Measurements from ENCODE around the gene CMIP.

The CMIP gene

DNA sequence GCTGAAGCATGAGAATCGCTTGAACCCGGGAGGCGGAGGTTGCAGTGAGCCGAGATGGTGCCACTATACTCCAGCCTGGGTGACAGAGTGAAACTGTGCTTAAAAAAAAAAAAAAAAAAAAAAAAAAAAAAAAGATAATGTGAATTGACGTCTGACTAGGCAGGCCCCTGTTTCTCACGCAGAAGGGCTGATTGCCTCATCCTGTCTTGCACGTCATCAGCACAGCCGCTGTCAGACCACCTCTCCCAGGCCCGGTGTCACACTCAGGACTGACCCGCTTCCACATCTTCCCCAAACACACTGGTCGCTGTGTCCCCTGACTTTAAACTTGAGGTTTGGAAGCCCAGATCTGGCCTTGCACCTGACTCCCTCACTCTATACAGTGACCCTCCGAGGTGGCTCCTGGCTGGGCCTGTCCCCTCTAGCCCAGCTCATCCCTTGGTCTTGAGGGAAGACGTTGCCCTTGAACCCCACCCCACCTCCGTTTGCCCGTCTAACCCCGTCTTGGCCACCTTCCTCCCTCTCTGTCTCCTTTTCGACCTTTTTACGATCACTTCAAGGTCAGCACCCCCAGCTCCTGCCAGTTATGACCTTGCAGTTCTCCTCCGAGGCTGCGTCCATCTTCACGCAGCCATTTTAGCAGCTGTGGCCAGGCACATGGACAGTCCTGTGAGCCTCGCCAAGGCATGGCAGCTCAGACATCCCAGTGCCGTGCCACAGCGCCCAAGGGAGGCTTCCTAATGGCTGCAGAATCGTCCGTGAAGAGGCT lies 184.6 kb downstream of the CMIP start:
- DNase-seq = no peak

DNA sequence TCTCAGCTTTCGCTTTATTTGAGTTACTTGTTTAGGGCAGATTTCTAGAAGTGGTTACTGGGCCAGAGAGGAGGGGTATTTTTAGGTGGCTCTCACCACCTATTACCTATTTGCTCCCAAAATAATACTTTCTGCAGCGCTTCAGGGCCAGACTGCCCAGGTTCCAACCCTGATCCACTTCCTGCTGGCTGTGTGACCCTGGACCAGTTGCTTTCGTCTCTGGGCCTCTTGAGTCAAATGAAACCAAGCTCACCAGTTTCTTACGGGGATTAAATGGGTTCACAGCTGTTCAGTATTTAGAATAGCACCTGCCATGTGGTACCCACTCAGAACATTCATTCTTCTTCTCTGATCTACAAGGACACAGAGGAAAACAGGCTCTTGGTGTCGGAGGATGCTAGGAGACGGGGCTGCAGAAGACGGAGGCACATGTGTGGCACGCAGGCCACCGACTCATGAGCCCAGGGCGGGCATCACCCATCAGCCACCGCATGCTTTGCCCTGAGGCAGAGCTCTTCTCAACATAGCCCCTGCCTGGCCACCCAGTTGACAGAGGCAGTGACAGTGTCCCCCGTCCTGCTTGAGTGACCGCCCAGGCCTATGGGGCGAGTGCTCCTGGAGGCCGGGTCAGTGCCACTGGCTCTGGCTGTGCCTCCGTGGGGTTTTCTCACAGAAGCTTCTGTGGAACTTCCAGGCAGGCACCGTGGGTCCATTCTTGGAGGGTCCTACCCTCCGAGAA lies 185.5 kb downstream of the CMIP start:
- no peak for DNase-seq

DNA sequence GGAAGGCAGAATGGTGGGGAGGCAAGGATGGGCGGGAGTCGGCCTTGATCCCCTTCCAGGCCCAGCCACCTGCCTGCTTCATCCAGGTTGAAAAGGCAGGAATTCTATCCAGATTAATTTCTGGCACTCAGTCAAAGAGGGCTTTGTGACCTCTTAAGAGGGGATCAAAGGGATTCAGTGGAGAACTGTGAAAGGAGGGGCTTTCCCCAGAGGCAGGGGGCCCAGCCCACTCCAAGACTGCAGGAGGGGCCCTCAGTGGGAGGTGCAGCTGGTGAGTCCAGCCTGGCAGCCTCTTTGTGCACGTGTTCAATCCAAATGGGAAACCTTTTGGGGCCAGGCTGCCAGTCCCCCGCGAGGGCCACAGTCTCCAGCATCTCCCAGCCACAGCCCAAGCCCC lies 186.0 kb downstream of the CMIP start:
- no peak for DNase-seq

DNA sequence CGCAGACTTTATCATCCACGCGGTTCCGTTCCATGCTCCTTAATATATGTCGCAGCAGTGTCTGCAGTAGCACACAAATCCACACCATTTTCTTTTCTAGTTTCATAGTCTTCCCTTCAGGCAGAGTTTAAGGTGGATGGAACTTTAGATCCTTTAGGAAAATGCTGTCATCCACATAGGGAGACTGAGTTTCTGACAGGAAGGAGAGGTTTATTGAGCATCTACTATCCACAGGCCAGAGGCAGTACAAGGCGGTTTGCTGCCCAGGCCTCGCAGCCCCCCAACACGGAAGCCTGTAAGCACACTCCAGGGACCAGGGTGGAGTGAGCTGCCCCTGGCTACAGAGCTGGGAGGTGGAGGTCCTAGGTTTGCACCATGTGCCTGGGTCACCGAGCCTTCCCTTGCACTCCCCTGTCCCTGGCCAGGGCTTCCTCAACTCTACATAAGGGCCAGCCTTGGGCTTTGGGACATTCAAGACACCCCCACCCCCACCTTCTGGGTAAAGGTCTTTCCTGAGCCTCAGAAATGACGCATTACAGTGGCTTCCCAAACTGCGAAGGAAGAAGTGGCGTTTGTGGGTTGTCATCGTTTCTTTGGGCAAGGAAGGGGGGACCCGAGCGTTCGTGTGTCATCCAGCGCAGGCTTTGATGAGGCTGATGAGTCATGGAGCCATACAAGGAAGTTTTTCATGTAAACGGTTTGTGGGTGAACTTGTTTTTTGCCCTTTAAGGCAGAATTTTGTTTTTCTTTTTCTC lies 188.0 kb downstream of the CMIP start:
- peak; percentile 80 to 84 for DNase-seq

DNA sequence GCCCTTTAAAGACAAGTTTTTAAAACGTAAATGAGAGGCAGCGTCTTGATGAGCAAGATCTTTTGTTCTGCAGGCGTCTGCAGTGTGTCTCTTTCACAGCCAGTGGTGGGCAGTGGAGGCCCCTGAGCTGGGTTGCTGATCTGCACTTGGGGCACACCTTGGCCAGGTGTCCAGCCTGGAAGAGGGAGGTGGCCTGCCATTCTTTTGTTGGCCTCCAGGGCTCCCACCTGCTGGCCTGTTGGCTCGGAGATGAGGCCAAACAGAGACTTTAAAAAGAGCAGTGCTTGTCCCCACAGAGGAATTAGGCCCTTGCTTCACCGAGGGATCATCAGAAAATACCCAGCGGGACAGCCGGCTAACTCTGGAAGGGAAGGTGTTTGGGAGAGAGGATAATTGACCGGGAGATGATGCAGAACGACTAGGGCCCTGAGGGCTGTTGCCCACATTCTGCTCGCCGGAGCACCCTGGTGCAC lies 188.6 kb downstream of the CMIP start:
- DNase-seq = peak; percentile 63 to 66

DNA sequence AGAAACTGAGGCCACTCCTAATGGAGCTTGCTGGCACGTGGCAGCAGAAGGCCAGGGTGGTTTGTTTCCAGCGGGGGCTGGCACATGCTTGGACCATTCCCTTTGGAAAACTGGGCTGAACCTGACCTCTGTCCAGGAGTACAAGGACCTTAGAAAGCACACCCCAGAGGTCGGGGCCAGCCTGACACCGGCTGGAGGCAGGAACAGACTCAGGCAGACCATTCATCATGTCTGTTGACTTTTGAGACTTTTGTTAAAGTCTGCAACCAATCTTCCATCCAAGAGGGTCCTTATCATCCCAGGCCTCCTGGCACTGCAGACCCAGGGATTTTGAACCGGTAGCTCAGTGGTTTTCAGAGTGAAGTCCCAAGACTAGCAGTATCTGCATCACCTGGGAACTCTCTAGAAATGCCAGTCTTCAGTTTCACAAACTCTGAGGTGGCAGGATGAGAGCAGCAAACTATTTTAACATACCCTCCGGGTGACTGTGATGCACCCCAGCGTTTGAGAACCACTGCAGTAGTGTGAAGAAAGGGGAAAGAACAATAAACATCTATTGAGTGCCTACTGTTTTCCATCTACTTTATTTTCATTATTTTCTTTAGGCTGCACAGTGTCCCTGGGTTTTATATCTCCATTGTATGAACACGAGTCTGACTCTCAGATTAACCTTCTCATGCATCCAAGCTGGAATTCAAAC lies 189.2 kb downstream of the CMIP start:
- peak in 1 of 2 experiments; percentile 39 for DNase-seq

DNA sequence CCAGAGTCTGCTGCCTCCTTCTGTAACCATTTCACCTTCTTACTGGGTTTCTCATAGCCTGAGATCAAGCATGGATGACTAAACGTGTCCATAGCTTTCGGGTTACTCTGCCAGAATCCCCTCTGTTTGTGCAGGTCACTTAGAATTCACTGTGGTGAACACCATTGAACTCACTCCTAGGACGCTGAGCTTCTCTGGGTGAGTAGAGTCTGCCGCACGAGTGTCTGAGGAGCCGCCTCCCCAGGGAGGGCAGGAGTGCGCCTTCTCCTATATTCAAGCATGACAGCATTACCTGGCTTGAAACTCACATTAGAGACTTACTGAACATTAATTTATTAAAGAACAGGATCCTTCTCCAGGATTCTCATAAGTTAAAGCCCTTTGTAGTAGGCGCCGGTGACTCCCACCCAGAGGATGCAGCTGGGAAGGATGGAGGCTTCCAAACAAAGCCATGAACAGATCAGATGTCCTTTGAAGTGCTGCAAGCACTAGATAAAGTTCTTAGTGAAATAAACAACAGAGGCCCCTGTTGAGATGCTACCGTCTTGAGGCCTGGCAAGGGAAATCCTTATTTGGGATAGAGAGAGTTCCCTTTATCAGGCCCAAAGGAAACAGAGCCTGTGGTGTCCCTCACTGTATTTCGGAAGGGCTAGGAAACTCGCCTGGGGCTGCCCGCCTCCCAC lies 189.9 kb downstream of the CMIP start:
- no peak for DNase-seq

DNA sequence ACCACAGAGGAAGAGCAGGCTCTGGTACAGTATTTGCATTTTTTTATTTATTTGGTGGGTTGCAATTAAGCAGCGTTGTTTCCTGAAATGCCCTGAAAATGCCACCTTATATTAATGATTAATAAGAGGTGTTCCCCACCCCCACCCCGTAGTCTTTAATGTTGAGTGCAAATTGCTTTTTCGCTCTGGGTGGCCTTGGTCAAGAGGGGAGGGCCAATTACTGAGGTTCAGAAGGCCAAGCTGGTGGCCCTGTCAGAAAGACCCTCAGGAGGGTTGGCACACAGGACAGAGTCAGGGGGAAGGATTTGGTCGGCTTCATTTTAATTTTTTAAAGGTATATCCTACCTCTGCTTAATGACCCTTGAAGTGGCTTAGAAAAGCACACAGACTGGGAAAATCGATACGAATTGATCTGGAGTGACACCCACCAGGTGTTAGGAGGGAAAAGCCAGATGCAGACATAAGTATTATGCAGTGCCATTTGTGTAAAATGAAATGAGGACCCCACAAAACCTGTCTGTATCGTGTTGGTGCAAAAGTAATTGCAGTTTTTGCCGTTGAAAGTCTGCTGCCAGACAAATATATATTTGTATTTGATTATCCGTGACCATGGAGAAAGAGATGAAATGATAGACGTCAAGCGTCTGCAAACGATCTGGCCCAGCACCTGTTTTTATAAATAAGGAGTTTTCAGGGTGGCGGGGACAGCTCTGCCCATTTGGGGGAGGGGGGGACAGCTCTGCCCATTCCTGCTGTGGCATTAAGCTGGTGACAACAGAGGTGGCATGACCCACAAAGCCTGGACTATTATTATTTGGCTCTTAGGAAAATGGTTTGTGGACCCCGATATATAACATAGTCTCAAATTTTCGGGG lies 190.7 kb downstream of the CMIP start:
- no peak for DNase-seq

DNA sequence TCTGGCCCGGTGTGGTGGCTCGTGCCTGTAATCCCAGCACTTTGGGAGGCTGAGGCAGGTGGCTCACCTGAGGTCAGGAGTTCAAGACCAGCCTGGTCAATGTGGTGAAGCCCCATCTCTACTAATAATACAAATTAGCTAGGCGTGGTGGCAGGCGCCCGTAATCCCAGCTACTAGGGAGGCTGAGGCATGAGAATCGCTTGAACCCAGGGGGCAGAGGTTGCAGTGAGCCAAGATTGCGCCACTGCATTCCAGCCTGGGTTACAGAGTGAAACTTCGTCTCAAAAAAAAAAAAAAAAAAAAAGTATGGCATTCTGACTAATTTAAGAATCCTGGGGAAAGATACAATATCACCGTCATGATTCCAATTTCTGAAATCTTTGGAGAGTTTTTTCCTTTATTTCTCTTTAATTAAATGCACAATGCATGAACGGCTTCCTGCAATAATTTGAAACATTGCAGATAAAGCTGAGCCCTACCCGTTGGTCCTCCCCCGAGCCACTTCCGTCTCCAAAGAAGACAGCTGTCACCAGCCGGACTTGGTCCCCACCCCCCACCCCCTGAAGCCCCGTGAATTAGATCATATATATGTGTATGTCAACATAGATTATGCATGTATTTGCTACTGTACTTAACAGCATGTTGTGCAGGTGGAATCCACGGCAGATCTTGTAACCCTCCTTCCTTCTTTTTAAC lies 191.8 kb downstream of the CMIP start:
- DNase-seq = no peak

DNA sequence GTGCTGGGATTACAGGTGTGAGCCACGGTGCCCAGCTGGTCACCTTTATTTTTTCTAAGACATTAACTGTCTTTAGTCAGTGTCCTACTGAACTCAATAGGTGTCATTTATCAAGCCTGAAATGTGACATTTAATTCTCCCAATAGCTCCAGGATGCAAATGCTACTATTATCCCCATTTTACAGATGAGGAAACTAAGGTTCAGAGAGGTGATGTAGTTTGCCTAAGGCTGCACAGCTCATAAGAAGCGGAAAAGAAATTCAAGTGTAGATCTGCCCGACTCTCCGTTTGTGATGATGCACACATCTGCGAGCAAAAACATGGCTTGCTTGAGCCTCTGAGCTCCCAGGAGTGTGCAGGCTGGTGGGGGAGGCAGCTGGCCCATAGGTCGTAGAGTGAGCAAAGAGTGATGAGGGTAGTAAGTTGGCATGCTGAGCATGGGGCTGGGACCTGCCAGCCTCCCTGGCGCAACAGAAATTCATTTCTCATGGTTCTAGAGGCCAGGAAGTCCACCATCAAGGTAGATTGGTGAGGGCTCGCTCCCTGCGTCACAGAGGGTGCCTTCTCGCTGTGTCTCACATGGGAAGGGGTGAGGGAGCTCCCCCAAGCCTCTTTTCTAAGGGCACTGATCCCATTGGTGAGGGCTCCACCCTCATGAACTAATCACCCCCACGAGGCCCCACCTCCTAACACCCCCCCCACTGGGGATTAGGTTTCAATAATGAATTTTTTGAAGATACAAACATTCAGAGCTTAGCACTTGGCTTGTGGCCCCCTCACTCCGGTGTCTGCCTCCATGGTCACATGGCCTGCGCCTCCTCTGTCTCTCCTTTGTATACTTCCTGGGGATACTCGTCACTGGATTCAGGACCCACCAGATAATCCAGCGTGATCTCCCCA lies 193.0 kb downstream of the CMIP start:
- no peak for DNase-seq

DNA sequence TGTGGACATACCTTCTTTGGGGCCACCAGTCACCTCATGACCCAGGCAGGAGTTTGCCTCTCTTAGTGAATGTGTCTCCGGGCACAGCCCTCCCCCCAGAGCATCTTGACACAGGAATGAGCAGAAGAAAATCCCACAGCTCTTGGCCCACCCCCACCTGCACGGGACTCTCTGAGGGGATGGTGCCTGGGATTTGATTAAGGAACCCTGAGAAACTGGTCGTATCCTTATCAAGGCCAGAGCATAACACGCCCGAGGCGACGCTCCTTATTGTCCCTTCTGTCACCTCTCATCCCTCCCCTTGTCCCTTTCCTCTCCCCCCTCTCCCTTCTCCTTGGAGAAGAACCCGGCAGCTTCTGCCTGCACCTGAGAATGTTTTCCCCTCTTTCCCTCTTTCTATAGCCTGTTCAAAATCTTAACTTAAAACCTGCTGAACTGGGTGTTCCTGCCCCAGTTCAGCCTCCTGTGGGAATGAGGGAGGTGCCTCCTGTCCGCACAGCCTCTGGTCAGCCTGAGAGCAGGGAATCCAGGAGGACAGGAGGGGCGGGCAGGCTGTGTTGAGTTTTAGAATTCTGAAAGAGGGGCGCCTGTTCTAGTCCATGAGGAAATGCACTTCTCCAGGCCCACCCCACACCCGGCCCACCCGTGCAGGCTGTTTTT lies 193.8 kb downstream of the CMIP start:
- DNase-seq = no peak

DNA sequence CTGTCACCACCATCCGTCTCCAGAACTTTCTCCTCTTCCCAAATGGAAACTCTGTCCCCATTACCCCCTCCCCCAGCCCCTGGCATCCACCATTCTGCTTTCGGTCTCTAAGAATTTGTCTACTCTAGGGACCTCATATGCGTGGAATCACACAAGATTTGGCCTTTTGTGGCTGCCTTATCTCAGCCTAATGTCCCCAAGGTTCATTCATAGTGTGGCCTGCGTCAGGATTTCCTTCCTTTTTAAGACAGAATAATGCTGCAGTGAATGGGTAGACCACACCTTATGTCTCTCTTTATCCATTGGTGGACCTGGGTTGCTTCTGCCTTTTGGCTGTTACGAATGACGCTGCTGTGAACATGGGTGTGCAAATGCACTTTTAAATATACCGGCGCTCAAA lies 194.7 kb downstream of the CMIP start:
- DNase-seq = no peak

DNA sequence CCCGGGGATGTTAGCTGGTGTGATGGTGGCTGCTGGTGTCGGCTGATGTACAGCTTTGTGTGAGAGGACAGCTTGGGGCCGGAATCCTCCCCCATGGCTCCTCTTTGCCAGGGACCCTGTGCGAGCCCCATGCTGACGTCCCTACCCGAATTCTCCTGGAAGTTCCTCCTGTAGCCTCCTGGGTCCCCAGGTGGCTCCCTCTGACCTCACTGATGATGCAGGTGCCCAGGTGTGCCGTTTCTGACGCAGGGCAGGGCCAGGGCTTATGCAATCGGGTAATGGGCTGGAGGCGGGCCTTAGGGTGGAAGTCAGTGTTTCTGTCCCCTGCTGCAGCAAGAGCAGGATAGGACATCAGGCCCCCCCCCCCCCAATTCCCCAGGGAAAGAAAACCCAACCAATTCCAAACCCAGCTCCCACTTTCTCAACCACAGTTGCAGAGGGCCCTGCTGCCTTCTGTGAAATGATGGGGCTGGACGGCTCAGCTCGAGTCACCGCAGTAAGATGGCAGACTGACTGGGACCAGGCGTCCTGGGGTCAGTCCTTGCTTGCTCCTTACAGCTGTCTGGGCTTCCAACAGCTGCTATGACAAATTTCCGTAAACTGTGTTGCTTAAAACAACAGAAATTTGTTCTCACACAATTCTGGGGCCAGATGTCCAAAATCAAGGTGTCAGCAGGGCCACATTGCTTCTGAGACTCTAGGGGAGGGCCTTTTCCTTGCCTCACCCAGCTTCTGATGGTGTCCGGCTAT lies 195.5 kb downstream of the CMIP start:
- no peak for DNase-seq

DNA sequence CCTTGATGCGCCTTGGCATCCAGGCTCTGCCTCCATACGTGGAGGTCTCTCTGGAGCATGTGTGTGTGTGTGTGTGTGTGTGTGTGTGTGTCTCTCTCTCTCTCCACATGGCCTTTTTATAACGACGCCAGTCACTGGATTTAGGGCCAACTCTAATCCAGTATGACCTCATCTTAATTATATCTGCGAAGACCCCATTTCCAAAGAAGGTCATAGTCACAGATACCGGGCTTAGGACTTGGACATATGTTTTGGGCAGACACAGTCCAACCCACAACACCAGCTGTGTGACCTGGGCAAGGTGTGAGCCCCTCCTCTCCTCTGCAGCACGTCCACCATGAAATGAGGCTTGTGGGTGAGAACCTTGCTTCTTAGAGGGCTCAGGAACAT lies 196.1 kb downstream of the CMIP start:
- DNase-seq = no peak

DNA sequence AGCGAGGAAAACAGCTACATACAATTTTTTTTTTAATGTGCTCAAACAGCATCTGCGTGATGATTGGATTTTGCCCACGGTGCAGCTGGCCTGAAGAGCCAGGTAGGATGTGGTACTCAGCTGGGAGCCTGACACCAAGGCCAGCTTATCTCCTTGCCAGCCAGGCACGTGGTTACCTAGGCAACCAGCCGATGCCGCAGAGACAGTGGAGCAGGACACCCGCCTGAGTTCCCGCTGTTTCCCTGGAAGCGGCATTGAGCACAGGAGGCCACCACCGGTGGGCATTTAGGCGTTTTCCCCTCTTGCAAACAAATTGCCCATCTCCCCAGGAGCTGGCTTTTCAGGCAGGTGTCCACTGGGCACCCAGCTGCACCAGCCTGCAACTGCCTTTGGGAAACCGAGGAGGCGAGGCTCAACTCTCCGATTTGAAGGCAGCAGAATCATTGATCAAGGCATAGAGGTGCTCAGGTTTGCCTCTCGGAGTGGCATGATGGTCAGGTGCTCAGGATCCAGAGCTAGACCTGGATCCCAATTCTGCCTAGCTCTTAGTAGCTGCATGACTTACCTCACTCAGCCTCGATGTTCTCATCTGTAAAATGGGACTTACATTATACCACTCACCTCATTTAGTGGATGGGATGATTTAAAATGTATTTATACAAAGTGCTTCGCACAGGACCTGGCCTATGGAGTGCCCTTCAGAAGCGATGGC lies 196.9 kb downstream of the CMIP start:
- DNase-seq = no peak

DNA sequence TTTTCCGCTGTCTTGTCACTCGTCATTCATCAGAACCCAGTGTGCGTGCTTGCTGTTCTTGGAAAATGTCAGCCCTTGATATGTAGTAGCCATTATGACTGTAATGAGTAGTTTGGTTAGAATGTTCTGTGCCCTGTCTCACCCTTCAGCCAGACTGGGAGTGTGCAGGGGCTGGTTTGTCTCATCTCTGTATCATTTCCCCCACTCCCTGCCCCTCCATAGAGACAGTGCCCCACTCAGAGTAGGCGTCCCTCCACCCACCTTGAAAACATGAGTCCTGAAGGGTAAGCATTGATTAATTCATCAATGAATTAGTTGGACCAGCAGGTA lies 197.5 kb downstream of the CMIP start:
- no peak for DNase-seq

DNA sequence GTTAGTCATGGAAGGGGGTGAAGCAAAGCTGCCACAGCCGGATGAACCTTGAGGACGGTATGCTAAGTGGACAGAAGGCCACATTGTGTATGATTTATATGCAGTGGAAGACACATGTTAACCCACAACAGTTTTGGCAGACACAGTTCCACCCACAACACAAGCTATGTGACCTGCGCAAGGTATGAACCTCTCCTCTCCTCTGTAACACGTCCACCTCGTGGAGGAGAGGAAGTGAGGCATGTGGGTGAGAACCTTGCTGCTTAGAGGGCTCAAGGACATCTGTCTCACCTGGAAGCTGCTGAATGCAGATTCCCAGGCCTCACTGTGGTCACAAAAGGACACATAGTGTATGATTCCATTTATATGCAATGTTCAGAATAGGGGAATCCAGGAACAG lies 198.3 kb downstream of the CMIP start:
- DNase-seq = no peak

DNA sequence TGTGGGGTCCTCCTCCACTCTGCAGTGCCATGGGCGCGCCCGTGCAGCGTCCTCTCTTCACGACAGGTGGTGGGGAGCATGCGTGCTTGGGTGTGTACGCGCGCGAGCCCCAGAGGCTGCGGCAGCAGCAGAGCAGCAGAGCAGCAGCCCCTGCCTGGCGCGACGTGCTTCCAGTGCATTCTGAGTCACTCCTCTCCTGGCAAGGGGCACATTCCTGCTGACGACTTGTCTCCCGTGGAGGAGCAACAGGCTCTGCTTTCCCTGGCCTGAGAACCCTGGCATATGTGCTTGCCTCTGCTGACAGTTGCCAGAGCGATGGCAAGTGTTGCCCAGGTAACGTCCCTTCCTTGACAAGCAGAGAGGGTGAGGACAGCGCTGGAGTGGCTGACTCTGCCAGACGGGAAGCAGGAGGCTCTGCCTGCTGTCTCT lies 200.7 kb downstream of the CMIP start:
- DNase-seq = no peak
